ENCODE data around the gene SEMA7A. TPM values are rescaled to one million over a fixed set of nuclear protein-coding genes. Genes with fewer than 3 reads are reported as not detected.
"Not testable (repeated sequence)": the region's sequence is repeated elsewhere in the genome, so short reads cannot be mapped to it uniquely, and the experiment has no call there.

Gene SEMA7A
- total RNA-seq, 1 experiment from 2014 or later: 1.1 TPM

GRCh38 chr15:74400915-74401757 lies 32.6 kb downstream of the SEMA7A start:
- DNase-seq (ENCODE audit: low spot score): no peak

- no peak for DNase-seq (ENCODE audit: low spot score)
These were observed 33.4 kb downstream of the SEMA7A start for GRCh38 chr15:74400313-74400860.

- DNase-seq (ENCODE audit: low spot score): no peak
These were observed 34.0 kb downstream of the SEMA7A start for GRCh38 chr15:74399511-74400312.

GRCh38 chr15:74399100-74399499 lies 34.7 kb downstream of the SEMA7A start:
- no peak for DNase-seq (ENCODE audit: low spot score)

GRCh38 chr15:74398183-74398582 lies 35.6 kb downstream of the SEMA7A start:
- no peak for DNase-seq (ENCODE audit: low spot score)

GRCh38 chr15:74397239-74398068 lies 36.3 kb downstream of the SEMA7A start:
- no peak for DNase-seq (ENCODE audit: low spot score)

GRCh38 chr15:74396445-74397238 lies 37.1 kb downstream of the SEMA7A start:
- peak; percentile 77 for DNase-seq (ENCODE audit: low spot score)

- peak; percentile 62 for DNase-seq (ENCODE audit: low spot score)
These were observed 37.7 kb downstream of the SEMA7A start for GRCh38 chr15:74396146-74396438.

- DNase-seq (ENCODE audit: low spot score): no peak
These were observed 38.2 kb downstream of the SEMA7A start for GRCh38 chr15:74395319-74396145.

GRCh38 chr15:74394090-74394846 lies 39.5 kb downstream of the SEMA7A start:
- DNase-seq (ENCODE audit: low spot score): no peak

GRCh38 chr15:74393423-74393822 lies 40.3 kb downstream of the SEMA7A start:
- DNase-seq (ENCODE audit: low spot score): no peak

GRCh38 chr15:74392902-74393301 lies 40.9 kb downstream of the SEMA7A start:
- DNase-seq (ENCODE audit: low spot score): no peak

- no peak for DNase-seq (ENCODE audit: low spot score)
These were observed 41.3 kb downstream of the SEMA7A start for GRCh38 chr15:74392451-74392830.

- DNase-seq (ENCODE audit: low spot score): no peak
These were observed 41.9 kb downstream of the SEMA7A start for GRCh38 chr15:74391582-74392450.

GRCh38 chr15:74390647-74391288 lies 43.0 kb downstream of the SEMA7A start:
- DNase-seq (ENCODE audit: low spot score): no peak

- DNase-seq (ENCODE audit: low spot score): not testable (repeated sequence)
These were observed 43.6 kb downstream of the SEMA7A start for GRCh38 chr15:74390049-74390646.
